Measurements from ENCODE around the gene OR2F1.

OR2F1 gene

GRCh38 chr7:143967398-143967797 lies 12.8 kb downstream of the OR2F1 start:
- CTCF ChIA-PET = interaction anchor here (0.8 kb wide), 1 partner anchor 25 kb away, joined by 3 read pairs; no protein-coding TSS in a partner anchor

GRCh38 chr7:143973870-143974416 lies 19.3 kb downstream of the OR2F1 start:
- CTCF ChIA-PET = no interaction called here
- DNase-seq (ENCODE audit: extremely low spot score) = no peak
- POLR2A ChIA-PET = no interaction called here
- TF ChIP-seq CTCF (IDR thresholded peaks at IDR 0.05; ENCODE audit: control extremely low read depth, extremely low read depth, low read depth, missing control alignments) = no peak

More at GRCh38 chr7:143967398-143967797, 12.8 kb downstream of the OR2F1 start:
- no peak for DNase-seq (ENCODE audit: extremely low spot score)
- no peak for TF ChIP-seq CTCF (IDR thresholded peaks at IDR 0.05; ENCODE audit: control extremely low read depth, extremely low read depth, low read depth, missing control alignments)
- POLR2A ChIA-PET = no interaction called here

GRCh38 chr7:143974459-143974858 lies 19.8 kb downstream of the OR2F1 start:
- no peak for TF ChIP-seq CTCF (IDR thresholded peaks at IDR 0.05; ENCODE audit: control extremely low read depth, extremely low read depth, low read depth, missing control alignments)
- no peak for DNase-seq (ENCODE audit: extremely low spot score)
- ChIA-PET POLR2A (no interaction called here), CTCF (no interaction called here)

GRCh38 chr7:143975617-143976016 lies 21.0 kb downstream of the OR2F1 start:
- TF ChIP-seq CTCF (IDR thresholded peaks at IDR 0.05; ENCODE audit: control extremely low read depth, extremely low read depth, low read depth, missing control alignments) = no peak
- POLR2A ChIA-PET = no interaction called here
- no peak for DNase-seq (ENCODE audit: extremely low spot score)
- CTCF ChIA-PET = interaction anchor here (1.1 to 1.7 kb wide), 5 partner anchors 10 to 74 kb away, joined by 3 to 6 read pairs (median 4); no protein-coding TSS in a partner anchor

- DNase-seq (ENCODE audit: extremely low spot score) = no peak
- no peak for TF ChIP-seq CTCF (IDR thresholded peaks at IDR 0.05; ENCODE audit: control extremely low read depth, extremely low read depth, low read depth, missing control alignments)
- ChIA-PET POLR2A (no interaction called here), CTCF (no interaction called here)
These were observed 23.9 kb downstream of the OR2F1 start for GRCh38 chr7:143978585-143978984.

GRCh38 chr7:143979359-143979758 lies 24.7 kb downstream of the OR2F1 start:
- DNase-seq (ENCODE audit: extremely low spot score) = no peak
- CTCF ChIA-PET = no interaction called here
- POLR2A ChIA-PET = no interaction called here
- TF ChIP-seq CTCF (IDR thresholded peaks at IDR 0.05; ENCODE audit: control extremely low read depth, extremely low read depth, low read depth, missing control alignments) = no peak

- ChIA-PET POLR2A (no interaction called here), CTCF (no interaction called here)
- DNase-seq (ENCODE audit: extremely low spot score) = no peak
- no peak for TF ChIP-seq CTCF (IDR thresholded peaks at IDR 0.05; ENCODE audit: control extremely low read depth, extremely low read depth, low read depth, missing control alignments)
These were observed 25.4 kb downstream of the OR2F1 start for GRCh38 chr7:143979998-143980397.

Measured in GM10248 (cell line).